GM20431 (cell line): ENCODE results near the gene LTB4R.

Experiments used
- in situ Hi-C: fragments of 300-500 bp; cut with MseI, MboI; formaldehyde crosslinking; loops from one replicate; pipeline ENCODE4 v1.15.0; 2020; ENCODE audit warnings: low sequenced_read_pairs; ENCODE audit not compliant: unreplicated experiment

LTB4R gene

DNA sequence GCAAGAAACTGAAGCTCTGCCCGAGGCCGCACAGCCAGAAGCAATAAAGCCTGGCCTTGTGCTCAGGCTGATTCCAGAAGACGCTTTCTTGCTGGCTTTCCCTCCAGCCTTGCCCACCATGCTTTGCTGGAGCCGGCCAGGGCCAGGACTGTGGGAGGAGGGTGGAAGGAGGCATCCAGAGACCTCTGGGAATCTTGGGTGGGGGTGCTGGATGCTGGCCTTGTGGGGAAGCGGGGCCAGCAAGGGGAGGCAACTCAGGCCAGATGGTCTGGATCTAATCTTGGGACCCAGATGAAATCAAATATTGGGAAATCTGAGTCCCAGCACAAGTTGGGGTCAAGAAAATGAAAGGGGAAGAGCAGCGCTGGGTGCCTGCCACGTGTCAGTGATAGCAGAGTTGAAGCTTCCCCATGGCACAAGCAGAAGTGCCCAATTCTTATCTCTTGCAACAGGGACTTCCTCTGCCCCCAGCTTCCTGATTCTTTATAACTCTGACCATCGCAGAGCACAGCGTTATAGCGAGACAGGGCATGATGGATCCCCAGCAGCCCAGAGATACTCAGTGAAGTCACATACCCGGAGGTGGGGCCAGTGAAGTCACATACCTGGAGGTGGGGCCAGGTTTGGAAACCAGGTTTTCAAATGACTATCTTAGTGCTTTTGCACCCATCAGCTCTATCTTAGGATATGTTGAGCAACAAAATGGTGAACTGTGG lies 33.5 kb upstream of the LTB4R start:
- in situ Hi-C loops, result no loop called here

DNA sequence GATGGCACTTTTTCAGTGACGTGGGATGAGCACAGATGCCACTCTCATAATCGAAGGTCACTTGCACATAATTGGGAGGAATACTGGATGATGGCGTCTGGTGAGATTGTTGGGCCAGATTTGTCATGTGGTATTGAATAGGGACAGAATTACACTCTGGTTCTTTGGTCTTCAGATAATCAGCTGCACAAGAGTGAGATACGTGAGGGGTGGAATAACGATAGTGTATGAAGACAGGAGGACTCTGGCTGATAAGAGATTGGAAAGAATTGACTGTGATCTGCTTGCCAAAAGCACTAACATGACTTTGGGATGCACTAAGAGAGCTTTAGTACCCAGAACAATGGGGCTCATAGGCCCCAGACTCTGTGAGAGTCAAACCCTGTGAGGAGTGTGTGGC lies 32.9 kb upstream of the LTB4R start:
- in situ Hi-C loops, result no loop called here

DNA sequence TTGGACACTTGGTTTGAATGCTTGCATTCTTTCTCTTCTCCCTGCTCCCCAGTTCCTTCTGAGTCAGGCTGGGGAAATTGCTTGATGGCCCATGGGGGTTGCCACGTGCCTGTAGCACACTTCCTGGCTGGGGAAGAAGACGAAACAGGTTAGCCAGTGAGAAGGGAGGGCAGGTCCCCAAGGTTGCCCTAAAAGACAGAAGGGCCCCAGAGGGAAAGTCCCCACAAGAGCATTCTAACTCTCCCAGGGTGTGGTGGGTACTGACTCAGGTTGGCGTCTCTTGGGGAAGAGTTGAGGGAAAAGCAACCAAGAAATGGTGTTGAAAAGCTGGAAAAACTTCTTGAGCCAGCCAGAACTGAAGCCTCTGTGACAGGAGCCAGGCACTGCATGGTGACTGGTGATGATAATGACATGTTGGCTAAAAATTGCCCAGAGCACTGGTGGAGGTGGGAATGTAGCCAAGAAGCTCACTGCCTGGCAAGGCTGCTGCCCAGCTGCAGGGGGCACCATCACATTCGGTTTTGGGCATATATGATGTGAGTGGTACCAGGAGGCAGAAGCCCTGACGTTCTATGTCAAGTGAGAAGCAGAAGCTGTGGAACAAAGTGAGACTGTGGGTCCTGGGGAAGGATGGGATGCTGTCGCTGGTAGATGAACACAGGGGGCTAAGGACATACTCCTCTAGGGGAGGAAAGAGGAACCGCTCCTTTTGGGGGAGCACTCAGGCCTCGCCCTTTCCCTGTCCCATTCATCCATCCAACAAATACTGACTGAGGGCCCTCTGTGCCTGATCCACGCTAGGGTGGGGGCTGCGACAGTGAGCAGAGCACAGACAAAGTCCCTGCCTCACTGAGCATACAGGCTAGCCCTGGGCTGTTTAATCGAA lies 31.8 kb upstream of the LTB4R start:
- in situ Hi-C loops, result no loop called here

DNA sequence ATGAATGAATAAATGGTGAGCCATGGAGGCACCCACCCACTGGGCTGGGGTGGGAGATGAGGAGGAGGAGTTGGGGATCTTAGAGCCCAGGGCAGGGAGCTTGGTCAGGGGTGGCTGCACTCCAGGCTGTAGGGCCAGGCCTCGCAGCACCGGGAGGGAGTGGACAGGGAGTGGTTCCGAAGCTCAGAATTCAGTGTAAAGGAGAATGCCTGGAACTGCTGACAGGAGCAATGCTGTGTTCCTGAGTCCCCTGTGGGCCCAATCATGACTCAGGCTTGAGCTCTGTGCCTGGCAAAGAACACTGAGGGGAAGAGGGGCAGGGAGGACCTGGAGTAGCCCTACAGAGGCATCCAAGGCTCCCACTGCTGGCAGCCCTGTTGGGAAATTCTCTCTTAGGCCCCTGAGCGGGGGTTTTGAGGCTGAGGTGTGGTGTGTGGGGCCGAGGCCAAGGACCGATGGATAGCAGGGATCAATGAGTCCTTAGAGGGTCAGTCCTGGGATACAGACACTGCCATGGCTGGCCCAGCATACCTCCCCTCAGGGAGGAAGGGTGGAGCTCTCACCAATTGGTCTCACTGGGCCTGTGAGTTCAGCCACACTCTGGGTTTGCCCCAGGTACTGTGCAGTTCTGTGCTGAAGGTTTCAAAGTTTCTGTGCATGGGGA lies 30.4 kb upstream of the LTB4R start:
- in situ Hi-C loops, result no loop called here

DNA sequence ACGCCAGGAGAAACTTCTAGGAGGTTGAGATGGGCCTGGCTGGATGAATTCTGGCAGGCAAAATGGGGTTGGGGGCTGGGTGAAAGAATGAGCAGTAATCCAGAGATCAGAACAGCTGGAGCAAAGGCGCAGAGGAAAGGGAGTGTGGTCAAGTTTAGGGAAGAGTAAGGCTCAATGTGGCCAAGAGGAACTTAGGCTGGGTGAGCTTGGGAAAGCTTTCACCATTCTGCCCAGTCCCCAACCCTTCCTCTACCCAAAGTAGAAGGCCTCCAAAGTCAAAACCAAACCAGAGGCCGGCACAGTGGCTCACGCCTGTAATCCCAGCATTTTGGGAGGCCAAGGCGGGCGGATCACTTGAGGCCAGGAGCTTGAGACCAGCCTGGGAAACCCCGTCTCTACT lies 29.7 kb upstream of the LTB4R start:
- in situ Hi-C loops, result no loop called here

DNA sequence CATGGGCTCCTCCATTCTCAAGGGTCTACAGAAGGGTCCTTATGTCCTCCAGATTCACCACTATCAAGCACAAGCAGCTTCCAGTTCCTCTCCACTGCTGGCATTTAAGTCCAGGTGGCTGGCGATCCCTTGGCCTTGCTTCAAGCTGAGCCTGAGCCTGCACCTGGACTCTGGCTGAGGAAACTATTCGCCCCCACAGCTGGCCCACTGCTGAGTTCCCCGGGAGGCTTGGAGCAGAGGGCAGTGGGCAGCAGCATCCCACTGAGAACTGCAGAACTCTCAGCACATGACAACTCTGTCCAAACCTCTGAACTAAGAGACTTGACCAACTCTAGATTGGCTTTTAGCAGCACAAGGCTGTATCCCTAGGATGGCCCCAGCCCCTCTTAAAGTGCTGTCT lies 28.6 kb upstream of the LTB4R start:
- in situ Hi-C loops, result no loop called here

DNA sequence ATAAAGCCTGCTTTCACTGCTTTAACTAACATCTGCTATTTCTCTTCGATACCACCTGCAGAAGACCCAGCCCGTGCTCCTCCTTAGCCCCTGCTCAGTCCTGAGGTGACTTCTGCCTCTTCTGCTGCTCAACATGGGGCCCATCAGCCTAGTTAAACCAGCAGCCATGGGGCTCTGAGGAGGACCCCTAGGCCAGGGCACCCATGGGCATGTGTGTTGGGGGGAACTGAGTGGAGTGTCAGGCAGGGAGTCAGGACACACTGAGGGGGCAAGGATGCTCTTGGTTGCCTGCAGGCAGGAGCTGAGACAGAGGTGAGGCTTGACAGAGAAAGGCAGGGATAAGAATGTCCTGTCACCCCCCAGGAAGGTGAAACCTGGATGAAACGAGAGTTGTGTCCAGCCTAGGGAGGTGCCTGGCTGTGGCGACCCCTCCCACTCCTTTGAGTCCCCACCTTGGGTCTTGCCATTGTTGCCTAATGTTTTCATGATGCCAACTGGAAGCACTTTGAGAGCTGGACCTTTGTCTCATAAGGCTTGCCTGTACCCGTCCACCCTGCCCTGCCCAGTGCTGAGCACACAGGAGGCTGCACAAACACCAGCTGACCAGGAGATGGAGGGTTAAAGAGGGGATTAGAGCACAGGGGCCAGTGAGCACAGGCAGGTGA lies 27.4 kb upstream of the LTB4R start:
- in situ Hi-C loops, result no loop called here

DNA sequence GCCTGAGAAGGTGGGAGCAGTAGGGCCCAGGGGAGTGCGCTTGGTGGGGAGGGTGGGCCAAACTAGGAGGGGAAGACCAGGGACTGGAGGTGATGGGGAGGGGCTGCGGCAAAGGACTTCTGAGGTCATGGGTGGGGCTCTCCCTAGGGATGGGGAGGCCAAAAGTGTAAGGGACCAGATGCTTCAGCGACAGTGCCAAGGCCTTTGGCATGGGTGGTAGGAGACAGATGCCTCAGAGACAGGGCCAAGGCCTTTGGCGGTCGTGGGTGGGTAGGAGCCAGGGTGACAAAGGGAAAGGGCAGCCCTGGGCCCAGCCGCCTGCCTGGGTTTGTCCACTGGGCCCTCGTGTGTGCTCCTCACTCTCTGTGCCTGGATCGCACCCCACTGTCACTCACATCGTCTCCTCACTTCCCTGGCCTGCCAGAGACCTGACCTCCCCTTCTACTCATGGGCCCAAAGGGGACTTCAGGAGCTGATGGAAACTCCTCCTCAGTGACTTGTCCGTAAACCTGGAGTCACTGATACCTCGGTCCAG lies 26.7 kb upstream of the LTB4R start:
- in situ Hi-C loops, result no loop called here

DNA sequence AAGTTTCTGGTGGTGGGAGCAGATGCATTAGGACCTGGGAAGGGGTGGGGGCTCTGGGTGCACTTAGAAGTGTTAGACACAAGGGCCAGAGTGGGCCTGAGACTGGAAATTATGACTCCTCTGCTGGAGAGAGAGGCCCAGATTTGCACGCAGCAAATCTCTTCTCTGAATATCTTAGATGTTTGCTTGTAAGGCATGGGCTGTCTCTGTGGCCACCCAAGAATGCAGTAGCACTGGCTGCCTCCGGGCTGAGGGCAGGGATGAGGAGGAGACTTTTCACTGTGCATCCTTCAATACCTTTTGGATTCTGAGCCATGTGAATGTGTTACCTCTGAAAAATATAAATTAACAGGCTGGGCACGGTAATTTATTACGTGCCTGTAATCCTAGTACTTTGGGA lies 26.0 kb upstream of the LTB4R start:
- in situ Hi-C loops, result no loop called here

DNA sequence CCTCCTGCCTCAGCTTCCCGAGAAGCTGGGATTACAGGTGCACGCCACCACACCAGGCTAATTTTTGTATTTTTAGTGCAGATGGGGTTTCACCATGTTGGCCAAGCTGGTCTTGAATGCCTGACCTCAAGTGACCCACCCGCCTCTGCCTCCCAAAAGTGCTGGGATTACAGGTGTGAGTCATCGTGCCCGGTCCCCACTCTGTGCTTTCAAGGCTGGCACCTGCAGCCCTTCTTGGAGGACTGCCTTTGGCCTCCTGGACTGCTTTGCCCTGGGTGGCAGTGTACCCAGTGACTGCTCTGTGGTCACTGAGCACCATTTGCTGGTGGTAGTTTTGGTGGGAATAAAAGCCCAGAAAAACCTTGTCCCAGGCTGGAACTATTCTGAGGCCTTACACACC lies 24.3 kb upstream of the LTB4R start:
- in situ Hi-C loops, result no loop called here

DNA sequence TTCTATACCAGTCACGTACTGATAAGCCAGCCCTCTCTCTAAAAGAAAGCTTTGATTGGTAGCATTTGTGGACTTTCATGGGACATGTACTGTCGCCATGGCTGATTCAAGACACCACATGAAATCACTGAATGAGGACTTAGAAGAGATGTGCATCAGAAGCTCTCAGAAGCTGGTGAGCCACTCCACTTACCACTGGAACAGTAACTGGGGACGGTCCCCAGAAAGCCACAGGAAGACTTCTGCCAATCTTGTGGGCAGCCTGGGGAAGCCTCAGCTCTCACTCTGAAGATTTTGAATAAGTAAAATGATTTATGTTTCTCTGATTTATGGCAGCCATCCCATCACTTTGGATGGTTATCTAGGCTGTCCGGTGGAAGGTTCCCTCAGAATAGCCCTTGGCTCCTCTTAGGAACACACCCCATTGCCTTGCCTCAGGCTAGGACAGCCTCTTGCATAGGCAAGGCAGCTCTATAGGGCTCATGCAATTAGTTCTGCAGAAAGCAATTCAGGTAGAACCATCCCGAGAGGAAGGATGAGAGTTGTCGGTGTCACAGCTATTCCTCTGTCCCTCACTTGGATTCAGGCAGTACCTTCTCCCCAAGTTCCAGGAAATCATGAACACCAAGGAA lies 21.5 kb upstream of the LTB4R start:
- in situ Hi-C loops, result no loop called here

DNA sequence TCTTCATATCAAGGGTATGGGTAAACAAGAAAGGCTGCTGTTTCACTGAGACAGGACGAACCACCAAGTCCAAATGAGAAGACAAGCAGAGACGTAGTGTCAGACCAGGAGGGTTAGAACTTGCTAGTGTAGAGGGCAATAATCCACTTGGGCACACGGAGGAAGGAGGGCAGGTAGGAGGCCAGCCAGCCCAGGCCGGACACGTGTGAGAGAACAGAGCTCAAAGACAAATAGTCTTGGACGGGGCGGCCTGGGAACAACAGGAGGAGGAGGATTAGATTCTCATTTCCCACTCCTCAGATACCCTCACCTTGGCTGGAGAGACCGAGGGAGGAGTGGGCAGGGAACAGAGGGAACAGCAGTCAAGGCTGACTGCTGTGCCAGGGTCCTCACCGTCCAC lies 20.6 kb upstream of the LTB4R start:
- in situ Hi-C loops, result no loop called here

DNA sequence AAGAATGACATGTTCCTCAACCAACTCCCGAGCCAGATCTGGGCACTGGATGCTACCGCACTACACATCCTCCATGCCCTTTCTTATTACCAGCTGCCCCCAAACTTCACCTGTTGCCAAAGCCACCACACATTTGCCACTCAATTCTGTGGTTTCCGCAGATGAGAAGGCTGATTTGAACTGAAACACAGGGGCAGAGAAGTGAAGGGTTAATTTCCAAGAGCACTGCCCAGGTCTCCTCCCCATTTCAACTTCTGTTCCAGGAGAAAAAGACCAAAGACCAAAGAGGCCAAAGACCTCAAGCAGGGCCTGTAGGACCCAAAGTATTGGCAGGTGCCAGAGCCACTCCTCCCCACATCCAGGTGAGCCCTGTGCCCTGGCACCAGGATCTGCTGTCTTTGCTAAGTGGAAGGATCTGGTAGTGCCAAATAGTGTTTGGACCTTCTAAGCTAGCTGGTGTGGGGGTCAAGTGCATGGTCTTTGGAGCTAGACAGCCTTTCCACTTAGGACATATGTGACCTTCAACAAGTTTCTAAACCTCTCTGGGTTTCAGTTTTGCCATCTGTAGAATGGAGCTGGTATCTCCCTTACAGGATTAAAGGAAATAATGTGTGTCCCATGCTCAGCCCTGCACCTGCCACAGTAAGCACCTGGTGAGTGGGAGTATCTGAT lies 19.7 kb upstream of the LTB4R start:
- in situ Hi-C loops, result no loop called here

DNA sequence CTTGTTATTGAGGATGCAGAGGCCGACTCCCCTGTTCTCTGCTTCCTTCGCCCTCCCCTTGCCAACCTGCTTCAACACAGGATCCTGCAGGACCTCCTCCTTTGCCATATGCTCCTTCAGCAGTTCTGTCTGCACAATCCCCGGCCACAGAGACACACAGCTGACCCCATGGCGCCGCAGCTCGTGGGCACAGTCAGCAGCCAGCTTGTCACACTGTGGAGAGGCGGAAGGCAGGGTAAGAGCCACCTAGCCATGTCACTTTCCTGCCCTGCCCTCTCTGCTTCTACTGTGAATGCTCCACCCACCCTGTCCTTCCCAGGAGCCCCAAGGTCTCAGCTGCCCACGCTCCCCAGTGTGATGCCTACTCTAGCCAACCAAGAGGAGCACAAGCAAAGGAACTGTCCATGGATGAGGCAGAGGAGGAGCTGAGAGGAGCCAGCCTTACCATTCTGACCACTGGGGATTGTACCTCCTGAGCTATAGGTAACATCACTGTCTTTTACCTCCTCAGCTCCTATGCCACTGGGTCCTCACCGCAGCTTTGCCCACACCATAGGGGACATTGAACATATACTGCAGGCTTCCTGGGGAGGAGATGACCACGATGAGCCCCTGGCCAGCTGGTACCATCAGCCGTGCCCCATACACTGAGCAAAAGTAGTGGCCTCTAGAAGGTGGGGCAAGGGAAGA lies 19.0 kb upstream of the LTB4R start:
- in situ Hi-C loops, result no loop called here

DNA sequence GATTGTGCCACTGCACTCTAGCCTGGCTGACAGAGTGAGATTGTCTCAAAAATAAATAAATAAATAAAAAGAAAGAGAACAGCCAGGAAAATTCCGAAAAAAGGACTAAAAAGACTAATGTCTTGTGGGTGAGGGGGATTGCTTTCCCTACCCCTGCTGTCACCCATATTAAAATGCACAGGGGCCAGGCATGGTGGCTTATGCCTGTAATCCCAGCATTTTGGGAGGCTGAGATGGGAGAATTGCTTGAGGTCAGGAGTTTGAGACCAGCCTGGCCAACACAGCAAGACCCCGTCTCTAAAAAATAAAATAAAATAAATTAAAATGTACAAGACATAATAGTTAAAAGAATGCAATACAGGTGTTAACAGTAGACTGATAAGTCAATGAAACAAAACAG lies 17.8 kb upstream of the LTB4R start:
- in situ Hi-C loops, result no loop called here

DNA sequence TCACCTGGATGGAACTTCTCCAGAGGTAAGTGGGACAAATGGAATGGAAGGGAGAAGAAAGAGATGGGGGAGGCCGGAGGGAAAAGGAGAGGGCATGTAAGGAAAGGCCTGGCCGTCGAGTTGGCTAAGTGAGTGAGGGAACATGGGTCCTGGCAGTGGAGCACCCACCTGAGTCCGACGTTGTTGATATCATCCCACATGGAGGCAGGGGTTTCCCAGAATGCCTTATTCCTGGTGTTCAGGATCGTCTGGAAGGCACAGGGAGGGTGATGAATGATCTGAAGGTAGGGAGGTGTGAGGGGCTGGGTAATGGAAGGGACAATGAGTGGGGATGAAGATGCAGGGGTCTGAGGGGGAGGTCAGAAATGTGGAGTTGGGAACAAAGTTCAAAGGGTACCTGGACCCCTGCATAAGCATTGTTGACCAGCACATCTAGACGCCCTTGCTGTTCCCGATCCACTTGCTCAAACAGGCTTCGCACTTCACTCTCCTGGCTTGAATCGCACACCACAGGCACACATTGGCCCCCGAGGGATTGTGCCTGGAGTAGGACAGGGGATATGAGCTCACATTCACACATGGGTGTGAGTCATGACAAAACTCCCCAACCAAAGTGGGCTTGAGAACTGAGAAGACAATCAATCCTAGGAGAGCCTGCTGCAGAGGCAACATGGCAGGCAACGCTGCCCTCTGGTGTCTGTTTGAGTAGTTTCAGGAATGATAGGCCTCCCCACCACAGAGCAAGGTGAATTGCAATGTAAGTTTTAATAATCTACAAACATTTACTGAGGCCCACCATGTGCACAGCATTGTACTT lies 14.8 kb upstream of the LTB4R start:
- in situ Hi-C loops, result no loop called here

DNA sequence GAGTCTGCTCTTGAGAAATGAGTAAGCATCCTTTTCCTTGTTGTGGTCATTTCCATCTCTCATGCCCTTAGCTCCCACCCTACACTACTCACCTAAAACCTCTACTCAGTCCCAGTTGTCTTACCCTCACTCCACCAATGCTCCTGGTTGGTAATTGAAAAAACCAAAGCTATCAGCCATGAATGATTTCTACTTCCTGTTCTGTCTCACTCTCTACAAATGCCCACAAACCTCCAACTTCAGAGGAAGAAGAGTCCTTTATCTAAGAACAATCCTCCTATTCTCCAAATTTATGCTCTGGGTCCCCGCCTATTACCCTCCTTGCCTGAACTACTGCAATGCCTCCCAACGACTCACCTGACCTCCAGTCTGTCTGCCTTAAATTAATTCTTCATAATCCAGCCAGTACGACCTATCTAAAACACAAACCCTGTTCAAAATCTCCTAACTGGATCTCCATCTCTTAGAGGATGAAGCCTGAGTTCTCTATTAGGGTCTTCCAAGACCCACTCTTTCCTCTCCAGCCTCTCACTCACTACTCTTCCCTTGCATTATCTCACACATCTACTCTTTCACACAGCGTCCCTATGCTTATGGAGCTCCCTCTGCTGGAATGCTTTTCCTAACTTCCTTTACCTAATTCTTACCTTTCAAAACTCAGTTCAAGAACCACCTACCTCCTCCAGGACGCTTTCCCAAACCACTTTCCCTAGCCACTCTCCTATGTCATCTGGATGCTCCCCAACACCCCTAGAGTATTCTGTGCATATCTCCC lies 13.9 kb upstream of the LTB4R start:
- in situ Hi-C loops, result no loop called here
